ENCODE results near the gene NFASC. TPM values are rescaled to one million over a fixed set of nuclear protein-coding genes. Genes with fewer than 3 reads are reported as not detected.

The NFASC gene
- total RNA-seq, 2 experiments from 2014 or later = not detected

DNA sequence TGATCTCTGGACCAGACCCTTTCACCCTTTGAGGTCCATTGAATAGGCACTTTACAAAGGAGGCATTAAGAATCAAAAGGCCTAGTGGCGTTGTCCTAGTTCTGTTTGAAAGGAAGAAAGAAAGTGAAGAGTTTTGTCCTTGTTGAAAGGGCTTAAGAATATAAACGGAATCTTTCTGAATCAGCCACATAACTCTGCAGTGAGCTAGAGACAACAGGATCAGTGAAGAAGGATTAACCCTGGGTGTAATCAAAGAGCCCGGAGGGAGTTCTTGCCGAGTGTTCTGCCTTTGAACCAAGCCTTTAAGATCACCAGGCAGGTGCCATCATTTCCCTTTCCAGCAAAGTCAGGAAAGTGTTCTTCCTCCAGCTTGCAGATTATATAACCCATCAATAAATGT lies 117.5 kb downstream of the NFASC start:
- DNase-seq (no peak), ATAC-seq (ENCODE audit: poor library complexity) (no peak)
- no peaks in the 10 kb centered on the region for H3K36me3 Mint-ChIP-seq (ENCODE audit: low read depth)
- Histone ChIP-seq H3K27me3 (ENCODE audit: control insufficient read depth in 1 of 2, insufficient read depth in 2 of 2, low read length in 2 of 2) (peaks cover 0 to 4% of the 10 kb centered on the region in 2 experiments), H3K9me3 (ENCODE audit: control insufficient read depth in 1 of 2, insufficient read depth in 1 of 2, low read length in 2 of 2) (no peaks in the 10 kb centered on the region), H3K4me3 (ENCODE audit: low read length) (no peak overlapping the region), H3K4me1 (ENCODE audit: insufficient read depth, low read length) (peaks cover 11% of the 10 kb centered on the region), H3K27ac (ENCODE audit: low read depth in 1 of 2, low read length in 2 of 2) (no peak overlapping the region), H3K36me3 (ENCODE audit: insufficient read depth, low read length) (no peaks in the 10 kb centered on the region)
- H3K4me1 Mint-ChIP-seq (ENCODE audit: low read depth) = peaks cover 15% of the 10 kb centered on the region
- no peaks in the 10 kb centered on the region for H3K9me3 Mint-ChIP-seq
- POLR2A ChIA-PET = no interaction called here
- CTCF ChIA-PET = interaction anchor here (1.8 kb wide), 1 partner anchor 73 kb away, joined by 13 read pairs; no protein-coding TSS in a partner anchor
- H3K4me3 Mint-ChIP-seq = no peak overlapping the region
- H3K27ac Mint-ChIP-seq = no peak overlapping the region
- peaks cover 2% of the 10 kb centered on the region for H3K27me3 Mint-ChIP-seq
- intact Hi-C loops (cut with DNase I, micrococcal nuclease) = loop anchor here (2.0 kb wide), 2 partner anchors 153 to 155 kb away; no protein-coding TSS in a partner anchor
- TF ChIP-seq, protein P1, sequence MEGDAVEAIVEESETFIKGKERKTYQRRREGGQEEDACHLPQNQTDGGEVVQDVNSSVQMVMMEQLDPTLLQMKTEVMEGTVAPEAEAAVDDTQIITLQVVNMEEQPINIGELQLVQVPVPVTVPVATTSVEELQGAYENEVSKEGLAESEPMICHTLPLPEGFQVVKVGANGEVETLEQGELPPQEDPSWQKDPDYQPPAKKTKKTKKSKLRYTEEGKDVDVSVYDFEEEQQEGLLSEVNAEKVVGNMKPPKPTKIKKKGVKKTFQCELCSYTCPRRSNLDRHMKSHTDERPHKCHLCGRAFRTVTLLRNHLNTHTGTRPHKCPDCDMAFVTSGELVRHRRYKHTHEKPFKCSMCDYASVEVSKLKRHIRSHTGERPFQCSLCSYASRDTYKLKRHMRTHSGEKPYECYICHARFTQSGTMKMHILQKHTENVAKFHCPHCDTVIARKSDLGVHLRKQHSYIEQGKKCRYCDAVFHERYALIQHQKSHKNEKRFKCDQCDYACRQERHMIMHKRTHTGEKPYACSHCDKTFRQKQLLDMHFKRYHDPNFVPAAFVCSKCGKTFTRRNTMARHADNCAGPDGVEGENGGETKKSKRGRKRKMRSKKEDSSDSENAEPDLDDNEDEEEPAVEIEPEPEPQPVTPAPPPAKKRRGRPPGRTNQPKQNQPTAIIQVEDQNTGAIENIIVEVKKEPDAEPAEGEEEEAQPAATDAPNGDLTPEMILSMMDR (IDR thresholded peaks at IDR 0.05) = no peak

- Histone ChIP-seq H3K27me3 (ENCODE audit: control insufficient read depth in 1 of 2, insufficient read depth in 2 of 2, low read length in 2 of 2) (peaks cover 0 to 2% of the 10 kb centered on the region in 2 experiments), H3K4me1 (ENCODE audit: insufficient read depth, low read length) (peaks cover 11% of the 10 kb centered on the region), H3K4me3 (ENCODE audit: low read length) (no peak overlapping the region), H3K9me3 (ENCODE audit: control insufficient read depth in 1 of 2, insufficient read depth in 1 of 2, low read length in 2 of 2) (no peaks in the 10 kb centered on the region), H3K27ac (ENCODE audit: low read depth in 1 of 2, low read length in 2 of 2) (no peak overlapping the region), H3K36me3 (ENCODE audit: insufficient read depth, low read length) (no peaks in the 10 kb centered on the region)
- Mint-ChIP-seq H3K9me3 (no peaks in the 10 kb centered on the region), H3K4me3 (no peak overlapping the region), H3K4me1 (ENCODE audit: low read depth) (peaks cover 16% of the 10 kb centered on the region), H3K27me3 (no peaks in the 10 kb centered on the region), H3K27ac (no peak overlapping the region), H3K36me3 (ENCODE audit: low read depth) (no peaks in the 10 kb centered on the region)
- POLR2A ChIA-PET = no interaction called here
- intact Hi-C loops (cut with DNase I, micrococcal nuclease) = loop anchor here (1.0 to 2.0 kb wide), 4 partner anchors 72 to 267 kb away; no protein-coding TSS in a partner anchor
- DNase-seq = peak; percentile 7 to 71 (median 38)
- TF ChIP-seq, protein P1 (IDR thresholded peaks at IDR 0.05) = peak; percentile 54
- CTCF ChIA-PET = interaction anchor here (0.6 to 1.8 kb wide), 4 partner anchors 72 to 266 kb away, joined by 3 to 13 read pairs (median 8); partner anchors contain the start of gene RBBP5
- peak; percentile 77 for ATAC-seq (ENCODE audit: poor library complexity)
Measured at GRCh38 chr1:204989266-204990058, 118.8 kb downstream of the NFASC start.

DNA sequence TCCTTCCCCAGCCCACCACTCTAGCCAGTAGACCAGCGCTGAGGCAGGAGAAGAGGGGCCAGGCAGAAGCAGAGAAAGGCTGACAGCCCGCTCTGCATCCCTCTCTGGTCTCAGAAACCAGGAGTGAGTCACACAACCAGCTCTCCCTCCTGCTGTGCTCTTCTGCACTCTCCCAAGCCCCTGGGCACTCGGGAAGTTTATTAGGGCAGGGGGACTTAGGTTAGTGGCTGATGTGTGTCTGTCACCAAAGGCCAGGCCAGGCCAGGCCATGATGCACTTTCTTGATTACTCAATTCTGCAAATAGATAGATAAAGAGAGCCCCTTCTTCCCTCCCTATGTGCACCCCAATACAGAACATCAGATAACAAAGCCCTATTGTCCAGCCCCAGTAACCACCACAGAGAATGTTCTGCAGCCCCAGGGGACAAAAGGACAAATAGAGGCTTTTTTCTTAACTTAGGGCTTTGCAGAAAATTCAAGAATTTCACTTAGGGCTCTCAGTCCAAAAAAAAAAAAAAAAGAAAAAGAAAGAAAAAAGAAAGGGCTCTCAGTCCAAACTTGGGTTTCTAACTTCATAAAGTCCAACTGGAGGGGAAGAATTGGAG lies 119.5 kb downstream of the NFASC start:
- Mint-ChIP-seq H3K4me3 (no peak overlapping the region), H3K27me3 (no peaks in the 10 kb centered on the region), H3K27ac (no peak overlapping the region), H3K4me1 (ENCODE audit: low read depth) (peaks cover 16% of the 10 kb centered on the region), H3K36me3 (ENCODE audit: low read depth) (no peaks in the 10 kb centered on the region), H3K9me3 (no peaks in the 10 kb centered on the region)
- H3K36me3 ChIP-seq (ENCODE audit: insufficient read depth, low read length) = no peaks in the 10 kb centered on the region
- no peaks in the 10 kb centered on the region for H3K9me3 ChIP-seq (ENCODE audit: control insufficient read depth in 1 of 2, insufficient read depth in 1 of 2, low read length in 2 of 2)
- no peak overlapping the region for H3K4me3 ChIP-seq (ENCODE audit: low read length)
- ChIA-PET CTCF (interaction anchor here (1.3 to 1.8 kb wide), 3 partner anchors 71 to 266 kb away, joined by 8 to 13 read pairs (median 9); no protein-coding TSS in a partner anchor), POLR2A (no interaction called here)
- TF ChIP-seq, protein P1 (IDR thresholded peaks at IDR 0.05) = no peak
- intact Hi-C loops (cut with DNase I, micrococcal nuclease) = no loop called here
- peaks cover 0 to 2% of the 10 kb centered on the region in 2 experiments for H3K27me3 ChIP-seq (ENCODE audit: control insufficient read depth in 1 of 2, insufficient read depth in 2 of 2, low read length in 2 of 2)
- no peak overlapping the region for H3K27ac ChIP-seq (ENCODE audit: low read depth in 1 of 2, low read length in 2 of 2)
- ATAC-seq (ENCODE audit: poor library complexity) (no peak), DNase-seq (no peak)
- peaks cover 11% of the 10 kb centered on the region for H3K4me1 ChIP-seq (ENCODE audit: insufficient read depth, low read length)
